ENCODE measurements around the gene EIF2S3B.

The EIF2S3B gene

GRCh38 chr12:10554756-10555481 is 49.2 kb downstream of the EIF2S3B start:
- no peak for DNase-seq (ENCODE audit: low read depth)

- no peak for DNase-seq (ENCODE audit: low read depth)
Observed at GRCh38 chr12:10557329-10557728, 51.6 kb downstream of the EIF2S3B start.

- no peak for DNase-seq (ENCODE audit: low read depth)
Observed at GRCh38 chr12:10557766-10558165, 52.1 kb downstream of the EIF2S3B start.

Measured in activated T-helper 1 cell treated with Interleukin-2 at 50 U/mL for 16 hours (primary cell).